Peyer's patch (tissue), 4 donors: ENCODE results near the gene BMP2K. TPM values are rescaled to one million over a fixed set of nuclear protein-coding genes. Genes with fewer than 3 reads are reported as not detected.

Experiments
- DNase-seq, 3 donors: peaks; one replicate each; pipeline ENCODE4 v3.0.0-alpha.2; 2017 to 2019
- H3K27ac ChIP-seq, 4 donors: fragments of 200-600 bp; sonication (generic); one replicate each; pipeline ENCODE4 v1.5.1; 2016 to 2019
- H3K27me3 ChIP-seq, 2 donors: fragments of 200-600 bp; sonication (generic); one replicate each; pipeline ENCODE4 v1.5.1; 2019
- H3K36me3 ChIP-seq, 3 donors: fragments of 200-600 bp; sonication (generic); one replicate each; pipeline ENCODE4 v1.5.1; 2016 to 2019
- H3K4me1 ChIP-seq, 4 donors: fragments of 200-600 bp; sonication (generic); one replicate each; pipeline ENCODE4 v1.5.1; 2016 to 2019
- H3K4me3 ChIP-seq, 4 donors: fragments of 200-600 bp; sonication (generic); 1 replicate in 3 of 4; 2 replicates in 1 of 4; pipeline ENCODE4 v1.5.1; 2016 to 2019; ENCODE audit warnings: mild to moderate bottlenecking in 1 of 4
- H3K9me3 ChIP-seq, 4 donors: fragments of 200-600 bp; sonication (generic); one replicate each; pipeline ENCODE4 v1.5.1; 2016 to 2019; ENCODE audit warnings: mild to moderate bottlenecking in 1 of 4
- CTCF ChIP-seq, 6 experiments: fragments of 450-650 bp in 4 of 6; fragments of 200-600 bp in 2 of 6; sonication (generic) in 1 of 6; IDR thresholded peaks; one replicate each; pipeline ENCODE4 v1.5.1; 2017 to 2019; ENCODE audit warnings: antibody characterized with exemption in 6 of 6, mild to moderate bottlenecking in 3 of 6, moderate library complexity in 1 of 6
- POLR2A ChIP-seq, 2 donors: fragments of 450-650 bp; IDR thresholded peaks; one replicate each; pipeline ENCODE4 v1.5.1; 2017; ENCODE audit warnings: antibody characterized with exemption in 2 of 2, mild to moderate bottlenecking in 2 of 2, moderate library complexity in 2 of 2
- total RNA-seq, 4 donors: library from RNA; depleted of rRNA; stranded (reverse); fragments of >200 nt; gene quantifications; one replicate each; pipeline ENCODE4 v1.1.0, GENCODE V29; 2016

The BMP2K gene
- total RNA-seq, 4 donors from 2014 or later = 69.5 to 92.4 (median 78.6) TPM

- TF ChIP-seq POLR2A (IDR thresholded peaks at IDR 0.05) (no peak), CTCF (IDR thresholded peaks at IDR 0.05) (no peak)
- H3K4me3 ChIP-seq = no peak overlapping the region
- no peaks in the 10 kb centered on the region for H3K27me3 ChIP-seq
- DNase-seq = no peak
- no peaks in the 10 kb centered on the region for H3K36me3 ChIP-seq
- H3K9me3 ChIP-seq = no peaks in the 10 kb centered on the region
- H3K4me1 ChIP-seq = no peaks in the 10 kb centered on the region
- no peak overlapping the region for H3K27ac ChIP-seq
Measured at GRCh38 chr4:78800965-78801364, 24.8 kb downstream of the BMP2K start.

- TF ChIP-seq CTCF (IDR thresholded peaks at IDR 0.05) (no peak), POLR2A (IDR thresholded peaks at IDR 0.05) (no peak)
- Histone ChIP-seq H3K36me3 (no peaks in the 10 kb centered on the region), H3K9me3 (peaks cover 0 to 5% (median 0%) of the 10 kb centered on the region in 4 donors), H3K27ac (no peak overlapping the region), H3K4me1 (no peaks in the 10 kb centered on the region), H3K4me3 (no peak overlapping the region), H3K27me3 (no peaks in the 10 kb centered on the region)
- no peak for DNase-seq
Measured at GRCh38 chr4:78803983-78804382, 27.8 kb downstream of the BMP2K start.

GRCh38 chr4:78806943-78807460 lies 30.9 kb downstream of the BMP2K start:
- no peaks in the 10 kb centered on the region for H3K27me3 ChIP-seq
- H3K4me3 ChIP-seq = no peak overlapping the region
- peaks cover 0 to 9% (median 0%) of the 10 kb centered on the region in 4 donors for H3K4me1 ChIP-seq
- peaks cover 0 to 5% (median 0%) of the 10 kb centered on the region in 4 donors for H3K9me3 ChIP-seq
- no peak for DNase-seq
- TF ChIP-seq CTCF (IDR thresholded peaks at IDR 0.05) = no peak
- no peak for TF ChIP-seq POLR2A (IDR thresholded peaks at IDR 0.05)
- H3K36me3 ChIP-seq = no peaks in the 10 kb centered on the region
- no peak overlapping the region for H3K27ac ChIP-seq

GRCh38 chr4:78809295-78809694 lies 33.1 kb downstream of the BMP2K start:
- Histone ChIP-seq H3K4me3 (no peak overlapping the region), H3K27ac (no peak overlapping the region), H3K4me1 (peaks cover 0 to 9% (median 0%) of the 10 kb centered on the region in 4 donors), H3K9me3 (peaks cover 0 to 5% (median 0%) of the 10 kb centered on the region in 4 donors), H3K27me3 (no peaks in the 10 kb centered on the region), H3K36me3 (no peaks in the 10 kb centered on the region)
- no peak for TF ChIP-seq CTCF (IDR thresholded peaks at IDR 0.05)
- no peak for TF ChIP-seq POLR2A (IDR thresholded peaks at IDR 0.05)
- no peak for DNase-seq

- Histone ChIP-seq H3K4me3 (no peak overlapping the region), H3K4me1 (peaks cover 0 to 9% (median 0%) of the 10 kb centered on the region in 4 donors), H3K36me3 (no peaks in the 10 kb centered on the region), H3K27ac (no peak overlapping the region), H3K9me3 (peaks cover 0 to 5% (median 0%) of the 10 kb centered on the region in 4 donors), H3K27me3 (no peaks in the 10 kb centered on the region)
- no peak for TF ChIP-seq POLR2A (IDR thresholded peaks at IDR 0.05)
- no peak for TF ChIP-seq CTCF (IDR thresholded peaks at IDR 0.05)
- DNase-seq = no peak
Measured at GRCh38 chr4:78809928-78810835, 34.0 kb downstream of the BMP2K start.
